Endometrium (tissue), 2 donors: Measurements from ENCODE around the gene CERK.
"Not testable (repeated sequence)": the region's sequence is repeated elsewhere in the genome, so short reads cannot be mapped to it uniquely, and the experiment has no call there.

Experiments
- FAIRE-seq: peaks from 2 replicates; lab custom pipeline; 2012; peaks lifted over from hg19 to GRCh38; lab: Jason Lieb, UNC
- donor health status: control.
- donor health status: control.

CERK gene

DNA sequence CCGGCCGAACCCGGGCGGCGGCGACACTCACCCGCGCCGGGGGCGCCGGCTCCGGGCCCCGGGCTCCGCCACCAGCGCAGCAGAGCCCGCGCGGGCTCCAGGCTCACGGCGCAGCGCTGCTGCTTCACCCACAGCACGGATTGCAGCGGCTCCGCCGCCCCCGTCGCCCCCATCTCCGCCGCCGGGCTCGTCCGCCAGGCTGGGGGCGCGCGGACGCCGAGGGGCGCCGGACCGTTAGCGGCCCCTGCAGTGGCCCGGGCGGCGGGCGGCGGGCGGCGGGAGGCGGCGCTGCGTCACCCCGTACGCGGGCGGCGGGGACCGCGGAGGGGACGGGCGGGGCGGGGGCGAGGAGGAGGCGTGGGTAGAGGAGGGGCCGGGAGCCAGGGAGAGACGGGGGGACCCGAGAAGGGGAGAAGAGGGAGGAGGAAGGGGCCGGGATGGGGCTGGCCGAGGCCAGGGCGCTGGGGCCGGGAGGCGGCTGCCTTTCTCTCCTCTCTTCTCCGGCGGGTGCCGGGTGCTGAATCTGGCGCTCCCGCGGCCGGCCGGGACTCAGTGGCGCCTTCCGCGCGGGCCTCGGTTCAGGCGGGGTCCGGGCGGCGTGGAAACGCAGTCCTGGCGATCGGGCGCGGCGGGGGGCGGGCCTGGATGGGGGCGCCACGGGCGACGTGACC is at the start of gene CERK:
Gene CERK (minus strand): TSS at position 277 of the 671 bp plus-strand sequence. CDS start 104 bp downstream, at position 173.
- FAIRE-seq, result no peak

GRCh38 chr22:46783721-46784120 is 45.7 kb upstream of the CERK start:
- FAIRE-seq, result no peak

GRCh38 chr22:46782200-46782599 is 44.1 kb upstream of the CERK start:
- not testable (repeated sequence) for FAIRE-seq

- FAIRE-seq, result no peak
Observed at GRCh38 chr22:46781291-46781690, 43.2 kb upstream of the CERK start.

GRCh38 chr22:46780453-46780852 is 42.4 kb upstream of the CERK start:
- FAIRE-seq, result no peak

DNA sequence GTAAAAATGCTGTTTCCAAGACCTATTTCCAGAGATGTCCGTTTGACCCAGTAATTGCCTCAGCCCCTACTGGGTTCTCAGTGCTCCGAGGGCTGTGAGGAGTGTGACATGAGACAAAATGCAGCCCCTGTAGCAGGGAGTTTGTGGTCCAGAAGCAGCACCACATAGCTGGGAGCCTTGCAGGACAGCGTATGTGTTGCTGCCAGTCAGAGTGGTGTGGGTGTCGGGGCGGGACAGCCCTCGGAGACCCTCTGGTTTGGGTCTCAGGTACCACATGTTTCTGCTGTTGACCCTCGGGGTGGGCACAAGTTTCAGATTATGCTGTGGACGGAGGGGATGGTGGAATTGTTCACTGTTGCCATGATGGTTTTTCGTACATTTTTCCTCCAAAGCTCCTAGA is 41.6 kb upstream of the CERK start:
- no peak for FAIRE-seq

GRCh38 chr22:46779023-46779422 is 41.0 kb upstream of the CERK start:
- no peak for FAIRE-seq

GRCh38 chr22:46777609-46777970 is 39.5 kb upstream of the CERK start:
- no peak for FAIRE-seq

- FAIRE-seq, result no peak
Observed at GRCh38 chr22:46776876-46777608, 39.0 kb upstream of the CERK start.

GRCh38 chr22:46775850-46776826 is 38.1 kb upstream of the CERK start:
- no peak for FAIRE-seq

- FAIRE-seq, result no peak
Observed at GRCh38 chr22:46774980-46775849, 37.2 kb upstream of the CERK start.

GRCh38 chr22:46774253-46774979 is 36.4 kb upstream of the CERK start:
- no peak for FAIRE-seq

DNA sequence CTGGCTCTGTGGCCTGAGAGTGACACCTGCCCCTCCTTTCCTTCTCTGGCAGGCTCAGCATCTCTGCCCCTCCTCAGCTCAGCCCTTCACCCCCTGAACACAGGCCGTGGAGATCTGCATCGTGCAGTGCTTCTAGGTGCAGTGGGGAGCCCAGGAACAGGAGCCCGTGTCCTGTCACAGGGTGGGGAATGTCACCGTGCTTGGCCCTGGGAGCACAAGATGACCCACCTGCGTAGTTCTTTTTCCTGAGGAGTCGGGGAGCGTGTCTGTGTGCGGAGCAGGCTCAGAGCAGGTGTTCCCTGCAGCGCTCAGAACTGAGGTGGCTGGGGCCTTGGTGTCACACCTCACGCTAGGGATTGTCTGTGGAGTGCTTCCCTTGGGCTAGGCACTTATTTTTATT is 35.0 kb upstream of the CERK start:
- no peak for FAIRE-seq

DNA sequence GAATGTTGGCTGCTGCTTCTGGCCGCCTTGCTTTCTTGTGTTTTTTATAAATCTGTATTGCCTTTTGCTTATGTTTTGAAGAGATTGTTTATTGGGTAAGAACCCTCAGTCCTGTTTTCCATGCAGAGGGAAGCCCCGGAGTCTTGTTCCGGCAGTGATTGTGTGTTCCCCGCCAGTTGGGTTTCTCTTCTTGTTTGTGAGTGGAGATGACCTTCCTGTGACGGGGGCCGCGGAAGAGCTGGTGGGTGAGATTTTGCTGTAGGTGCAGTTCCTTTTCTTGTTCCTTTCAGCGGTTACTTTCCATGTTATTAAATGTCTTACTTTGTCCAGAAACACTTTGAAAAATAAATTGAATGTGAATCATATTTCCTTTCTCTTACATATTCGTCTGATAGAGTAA is 32.7 kb upstream of the CERK start:
- FAIRE-seq, result no peak

DNA sequence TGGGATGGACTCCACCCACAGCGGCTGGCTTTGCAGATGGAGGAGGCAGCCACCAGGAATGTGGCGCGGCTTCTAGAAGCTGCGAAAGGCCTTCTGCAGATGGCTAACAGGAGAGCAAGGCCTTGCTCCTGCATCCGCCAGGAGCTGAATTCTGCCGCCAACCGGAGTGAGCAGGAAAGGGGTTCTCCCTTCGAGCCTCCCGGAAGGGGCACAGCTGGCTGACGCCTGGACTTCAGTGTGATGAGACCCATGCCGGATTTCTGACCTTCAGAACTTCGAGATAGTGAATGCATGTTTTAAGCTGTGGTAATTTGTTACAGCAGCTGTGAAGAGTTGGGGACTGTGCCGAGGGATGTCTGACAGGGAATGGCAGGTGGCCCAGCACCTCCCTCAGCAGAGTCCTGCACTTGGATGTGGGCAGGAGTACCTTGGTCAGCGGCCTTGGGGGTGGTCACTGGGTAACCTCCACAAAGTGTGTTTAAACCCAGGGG is 32.1 kb upstream of the CERK start:
- FAIRE-seq, result no peak

DNA sequence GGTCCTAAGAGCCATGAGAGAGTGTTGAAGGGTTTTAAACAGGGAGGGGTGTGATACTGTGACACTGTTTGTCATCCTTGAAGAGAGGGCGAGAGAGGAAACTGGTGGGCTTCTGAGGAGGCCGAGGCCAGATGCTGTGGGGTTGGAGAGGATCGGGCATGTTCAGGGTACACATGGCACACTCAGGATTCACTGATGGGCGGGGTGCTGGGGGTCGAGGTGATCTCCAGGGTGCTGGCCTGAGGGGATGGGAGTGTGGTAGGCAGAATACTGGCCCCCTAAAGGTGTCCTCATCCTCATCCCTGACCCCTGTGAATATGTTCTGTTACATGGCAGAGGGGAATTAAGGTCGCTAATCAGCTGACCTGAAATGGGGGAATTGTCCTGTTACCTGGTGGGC is 31.7 kb upstream of the CERK start:
- FAIRE-seq, result no peak

DNA sequence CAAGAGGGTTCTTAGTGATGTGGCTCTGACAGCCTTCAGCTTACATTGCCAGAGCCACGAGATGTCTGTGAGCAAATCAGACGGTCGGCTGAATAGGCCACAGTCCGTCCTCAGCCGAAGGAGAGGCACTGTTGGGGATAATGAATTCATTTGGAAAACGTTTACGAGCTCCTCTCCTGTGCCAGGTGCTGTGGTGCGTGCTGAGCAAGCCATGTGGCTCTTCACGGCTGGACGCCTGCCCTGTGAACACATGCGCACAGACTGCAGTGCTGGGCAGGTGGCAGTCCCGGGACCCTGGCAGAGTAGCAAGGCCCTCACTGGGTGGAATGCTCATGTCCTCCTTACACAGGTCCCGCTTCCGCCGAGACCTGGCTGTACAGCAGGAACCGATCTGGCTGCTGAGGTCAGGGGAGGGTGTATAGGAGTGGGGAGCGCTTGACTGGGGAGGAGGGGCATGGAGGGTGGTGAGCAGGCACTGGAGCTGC is 31.2 kb upstream of the CERK start:
- FAIRE-seq, result no peak

GRCh38 chr22:46767249-46767985 is 29.4 kb upstream of the CERK start:
- no peak for FAIRE-seq

DNA sequence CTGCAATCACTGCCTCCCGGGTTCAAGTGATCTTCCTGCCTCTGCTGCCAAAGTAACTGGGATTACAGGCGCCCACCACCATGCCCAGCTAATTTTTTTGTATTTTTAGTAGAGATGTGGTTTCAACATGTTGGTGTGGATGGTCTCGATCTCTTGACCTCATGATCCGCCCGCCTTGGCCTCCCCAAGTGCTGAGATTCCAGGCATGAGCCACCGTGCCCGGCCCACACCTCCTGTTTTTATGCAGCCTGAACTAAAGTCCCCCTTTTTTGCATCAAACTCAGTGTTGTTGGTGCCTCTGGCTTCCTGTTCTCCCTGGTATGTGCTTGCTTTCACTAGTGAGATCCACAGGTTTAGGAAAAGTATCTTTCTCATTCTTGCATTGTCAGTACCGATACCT is 28.6 kb upstream of the CERK start:
- no peak for FAIRE-seq
